Left forelimb (tissue), 1 donor: ENCODE measurements around the gene WNT3A.

Source experiments
- DNase-seq: peaks from one replicate; pipeline ENCODE4 v3.0.0-alpha.2; 2018; ENCODE audit warnings: low spot score

WNT3A gene

DNA sequence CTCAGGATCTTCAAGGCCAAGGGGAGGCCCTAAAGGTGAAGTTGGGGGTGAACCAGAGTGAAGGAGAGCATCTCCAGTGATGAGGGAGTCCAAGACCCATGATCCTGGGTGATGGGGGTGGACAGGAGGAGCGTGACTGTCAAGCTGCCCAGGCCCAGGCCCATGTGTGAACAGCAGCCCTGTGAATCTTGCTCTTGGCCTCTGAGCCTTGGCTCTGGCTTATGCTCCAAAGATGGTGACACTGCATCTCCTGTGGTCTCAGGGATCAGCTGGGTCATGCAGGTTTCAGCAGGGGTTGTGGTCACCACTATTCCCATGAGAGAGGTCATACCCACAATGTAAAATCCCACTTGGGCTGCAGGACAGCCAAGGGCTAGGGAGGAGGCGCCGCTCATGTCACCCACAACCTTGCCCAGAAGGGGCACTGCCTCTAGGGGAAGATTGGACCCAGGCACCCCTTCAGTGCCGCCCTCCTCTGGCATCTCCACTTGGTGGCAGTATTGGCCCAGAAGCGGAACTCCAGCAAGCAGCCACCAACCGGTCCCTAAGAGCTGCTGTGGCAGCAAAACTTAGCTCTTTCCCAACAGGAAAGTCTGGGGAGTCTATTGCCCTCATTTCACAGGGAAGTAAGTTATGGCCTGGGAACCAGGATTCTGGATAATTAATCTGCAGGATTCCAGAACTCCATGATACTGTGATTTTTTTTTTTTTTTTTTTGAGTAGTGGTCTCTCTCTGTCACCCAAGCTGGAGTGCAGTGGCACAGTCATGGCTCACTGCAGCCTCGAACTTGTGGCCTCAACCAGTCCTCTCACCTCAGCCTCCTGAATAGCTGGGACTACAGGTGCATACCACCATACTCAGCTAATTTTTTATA, 7.5 kb upstream of the WNT3A start:
- DNase-seq: peak; percentile 64

DNA sequence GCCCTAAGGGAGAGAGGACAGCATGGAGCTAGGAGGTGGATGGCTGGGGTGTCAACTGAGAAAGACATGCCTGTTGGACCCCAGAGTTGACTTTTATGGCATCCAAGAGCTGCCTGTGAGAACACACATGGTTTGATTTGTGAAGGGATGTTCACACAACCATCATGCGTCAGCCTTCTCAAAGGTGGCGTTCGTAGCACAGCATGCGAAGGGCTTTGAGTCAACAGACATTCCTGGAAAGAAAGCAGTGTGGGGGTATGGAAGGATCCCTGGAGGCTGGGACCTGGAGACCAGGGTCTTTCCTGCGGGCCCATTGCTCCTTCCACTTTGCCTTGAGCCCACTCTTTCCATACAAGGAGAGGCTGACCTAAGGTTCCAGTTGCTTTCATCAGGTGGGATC, 6.4 kb upstream of the WNT3A start:
- peak; percentile 15 for DNase-seq

DNA sequence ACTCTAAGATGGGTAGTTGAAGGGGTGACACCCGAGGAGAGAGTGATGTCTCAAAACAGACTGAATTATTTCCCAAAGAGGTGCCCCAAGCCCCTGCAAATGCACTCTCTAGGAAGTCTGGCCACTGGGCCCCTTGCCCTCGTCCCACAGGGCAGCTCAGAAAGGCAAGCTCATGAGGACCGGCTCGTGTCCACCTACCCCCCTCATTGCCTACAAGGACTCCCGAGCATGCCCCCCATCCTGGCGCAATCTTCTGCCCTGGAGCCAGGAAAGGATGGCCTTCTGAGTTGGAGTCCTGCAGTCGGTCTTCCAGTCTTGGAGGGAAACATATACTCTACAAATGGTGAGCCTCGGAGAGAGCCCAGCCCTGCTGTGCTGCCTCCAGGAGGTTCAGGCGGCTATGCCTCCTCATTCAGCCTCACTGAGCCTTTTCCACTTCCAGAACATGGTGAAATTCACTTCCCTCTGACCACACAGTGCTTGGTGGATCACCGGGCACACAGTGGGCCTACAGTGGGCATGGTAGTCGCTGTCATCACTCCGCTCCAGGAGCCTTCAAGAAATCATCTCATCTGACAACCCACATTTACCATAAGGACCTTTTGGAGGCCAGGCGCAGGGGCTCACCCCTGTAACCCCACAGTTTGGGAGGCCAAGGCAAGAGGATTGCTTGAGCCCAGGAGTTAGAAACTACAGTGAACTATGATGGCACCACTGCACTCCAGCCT, 5.8 kb upstream of the WNT3A start:
- DNase-seq: peak; percentile 34

DNA sequence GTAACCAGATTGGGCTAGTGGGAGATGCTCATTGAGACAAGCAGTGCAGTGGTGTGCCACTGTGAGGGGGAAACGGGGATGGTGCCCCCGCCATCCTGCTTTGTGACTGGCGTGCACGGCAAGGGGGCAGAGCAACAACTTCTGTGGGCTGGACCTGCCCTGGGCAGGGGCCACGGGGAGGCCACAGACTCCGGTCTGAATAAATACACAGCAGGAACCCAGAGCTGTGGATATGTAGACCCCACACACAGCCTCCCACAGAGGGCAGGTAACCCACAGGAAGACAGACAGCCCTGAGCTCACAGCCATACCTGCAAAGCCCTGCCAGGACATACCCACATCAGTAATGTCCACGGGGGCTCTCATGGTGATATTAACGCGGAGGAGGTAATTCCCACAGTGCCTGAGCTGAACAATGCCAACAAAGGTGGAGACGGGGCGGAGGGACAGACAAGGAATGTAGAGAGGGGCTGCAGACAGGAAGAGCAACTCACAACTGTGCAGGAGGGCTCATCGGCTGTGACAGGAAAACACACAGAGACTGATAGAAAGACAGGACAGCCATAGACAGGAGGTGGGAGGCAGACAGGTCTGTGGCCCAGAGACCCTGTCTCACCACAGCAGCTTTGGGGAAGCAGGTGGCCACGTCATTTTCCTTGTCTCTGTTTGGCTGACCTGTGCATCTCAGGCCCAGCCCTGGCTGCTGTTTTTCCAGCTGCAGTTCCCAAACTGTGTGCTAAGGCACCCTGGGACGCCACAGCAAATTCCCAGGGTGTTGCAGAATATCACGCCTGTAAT, 4.9 kb upstream of the WNT3A start:
- peak; percentile 46 for DNase-seq

DNA sequence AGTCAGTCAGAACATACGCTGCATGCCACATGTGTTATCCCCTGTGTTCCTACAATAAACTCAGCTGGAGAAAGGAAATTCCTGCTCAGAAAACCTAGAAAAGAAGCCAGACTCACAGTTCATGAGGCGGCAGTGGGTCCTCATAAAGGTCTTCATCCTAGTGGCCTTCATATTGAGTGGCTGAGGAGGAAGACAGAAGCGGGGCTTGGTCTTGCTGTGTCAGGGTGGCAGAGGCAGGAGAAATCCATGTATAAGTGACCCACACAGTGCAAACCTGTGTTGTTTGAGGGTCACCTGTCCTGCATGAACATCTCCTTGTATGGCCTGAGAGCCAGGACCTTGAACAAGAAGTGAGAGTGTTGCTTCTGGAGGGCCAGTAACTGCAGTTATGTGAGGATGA, 4.0 kb upstream of the WNT3A start:
- peak; percentile 31 for DNase-seq

DNA sequence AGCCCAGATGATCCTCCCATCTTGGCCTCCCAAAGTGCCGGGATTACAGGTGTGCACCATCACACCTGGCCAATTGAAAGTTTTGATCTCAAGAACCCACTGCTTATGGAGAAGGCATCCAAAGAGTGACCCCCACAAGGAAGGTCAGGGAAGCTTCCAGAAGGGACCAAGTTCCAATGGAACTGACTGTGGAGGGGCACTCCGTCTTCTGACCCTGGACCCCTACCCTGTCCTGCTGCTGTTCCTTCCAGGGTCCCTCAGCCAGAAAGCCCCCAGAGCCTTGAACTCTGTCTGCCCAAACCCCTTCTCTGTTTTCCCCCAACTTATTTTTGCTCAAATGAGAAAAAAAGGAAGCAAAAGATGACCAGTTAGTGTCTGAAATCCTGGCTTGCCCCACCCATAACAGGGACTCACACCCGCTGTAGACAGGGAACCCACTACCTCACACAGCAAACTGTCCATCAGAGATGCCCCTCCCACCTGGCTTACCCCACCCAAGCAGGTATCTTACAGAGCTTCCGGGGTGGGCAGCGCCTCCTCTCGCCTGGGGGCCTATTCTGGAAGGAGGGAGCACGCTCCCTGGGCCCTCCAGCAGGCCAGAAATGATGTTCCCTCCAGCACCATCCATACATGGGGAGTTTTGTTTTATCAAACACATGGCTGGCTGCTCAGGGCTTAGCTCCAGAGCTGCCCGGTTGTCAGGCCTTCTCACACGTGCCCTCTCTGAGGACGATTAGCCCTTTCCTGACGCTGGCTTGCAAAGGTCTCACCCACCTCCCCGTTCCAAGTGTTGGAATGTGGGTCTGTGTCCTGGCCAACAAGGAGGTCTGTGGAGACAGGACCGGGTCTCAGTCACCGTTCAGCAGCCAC, 3.1 kb upstream of the WNT3A start:
- peak; percentile 30 for DNase-seq

DNA sequence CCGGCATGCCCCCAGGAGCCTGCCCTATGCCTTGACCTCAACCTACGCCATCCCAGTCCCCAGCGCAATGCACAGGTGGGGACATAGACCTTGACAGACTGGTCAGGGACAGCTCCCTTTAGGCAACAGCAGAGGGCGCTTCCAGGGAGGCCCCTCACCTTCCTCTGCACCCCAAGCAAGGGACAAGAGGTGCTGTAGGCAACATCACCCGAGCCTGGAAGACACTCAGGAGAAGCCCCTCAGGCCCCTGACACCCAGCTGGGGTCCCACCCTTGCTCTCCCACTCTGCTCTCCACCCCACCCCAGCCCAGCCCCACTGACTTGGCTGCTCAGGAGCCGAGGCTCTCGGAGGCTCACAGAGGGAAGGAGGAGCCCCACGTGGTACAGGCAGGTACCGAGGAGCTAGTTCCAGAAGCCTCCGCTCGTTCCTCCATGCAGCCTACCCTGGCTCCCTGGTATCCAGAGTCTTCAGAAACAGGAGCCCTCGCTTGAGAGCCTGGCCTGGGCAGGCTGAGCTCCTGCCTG, 2.4 kb upstream of the WNT3A start:
- peak; percentile 53 for DNase-seq

DNA sequence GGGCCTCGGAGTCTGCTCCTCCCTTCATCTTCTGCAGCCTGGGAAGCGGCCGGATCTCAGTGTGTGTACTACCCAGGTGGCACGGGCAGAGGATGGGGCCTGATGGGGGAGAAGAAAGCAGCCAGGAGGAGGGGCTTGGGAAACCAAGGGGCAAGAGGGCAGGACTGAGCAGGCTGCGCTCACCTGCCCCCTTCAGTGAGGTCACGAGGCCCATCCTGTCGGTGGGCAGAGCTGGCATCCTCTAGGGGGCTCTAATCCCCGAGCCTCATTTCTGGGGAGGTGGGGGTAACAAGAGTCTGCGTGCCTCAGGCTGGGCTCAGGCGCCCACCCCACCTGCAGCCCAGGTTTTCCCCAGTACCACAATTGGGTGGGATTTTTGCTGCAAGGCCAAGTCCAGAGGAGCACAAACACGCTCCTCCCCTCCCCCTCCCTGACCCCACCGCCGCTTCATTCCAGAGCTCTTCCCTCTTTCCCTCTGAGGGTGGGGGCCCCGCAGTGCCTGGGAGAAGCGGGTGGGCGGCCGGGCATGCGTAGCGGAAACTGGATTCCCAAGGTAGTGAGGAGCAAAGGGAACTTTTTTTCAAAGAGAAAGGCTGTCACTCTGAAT, 1.8 kb upstream of the WNT3A start:
- peak; percentile 54 for DNase-seq

DNA sequence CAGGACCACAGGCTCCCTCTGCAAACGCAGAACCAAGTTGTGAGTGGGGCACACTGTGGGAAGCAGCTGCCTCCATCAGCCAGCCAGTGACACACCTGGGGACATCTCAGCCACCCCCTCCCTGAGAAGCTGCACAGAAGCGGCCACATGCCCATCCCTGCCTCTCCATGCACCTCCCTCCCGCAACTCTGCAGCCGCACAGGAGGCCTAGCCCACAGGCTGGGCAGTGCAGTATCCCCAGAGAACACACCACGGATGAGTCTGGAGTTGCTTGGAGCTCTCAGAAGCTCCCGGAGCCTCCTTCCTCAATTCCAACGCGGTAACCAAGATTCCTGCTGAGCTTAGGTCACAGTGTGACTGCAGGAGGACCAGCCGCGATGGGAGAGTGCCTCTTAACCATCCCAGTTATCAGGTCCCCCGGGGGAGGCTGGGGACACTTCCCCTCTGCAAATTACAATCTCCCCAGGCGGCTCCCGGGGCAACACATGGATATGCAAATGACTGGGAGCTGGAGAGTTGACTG, 1.2 kb upstream of the WNT3A start:
- DNase-seq: peak; percentile 50

DNA sequence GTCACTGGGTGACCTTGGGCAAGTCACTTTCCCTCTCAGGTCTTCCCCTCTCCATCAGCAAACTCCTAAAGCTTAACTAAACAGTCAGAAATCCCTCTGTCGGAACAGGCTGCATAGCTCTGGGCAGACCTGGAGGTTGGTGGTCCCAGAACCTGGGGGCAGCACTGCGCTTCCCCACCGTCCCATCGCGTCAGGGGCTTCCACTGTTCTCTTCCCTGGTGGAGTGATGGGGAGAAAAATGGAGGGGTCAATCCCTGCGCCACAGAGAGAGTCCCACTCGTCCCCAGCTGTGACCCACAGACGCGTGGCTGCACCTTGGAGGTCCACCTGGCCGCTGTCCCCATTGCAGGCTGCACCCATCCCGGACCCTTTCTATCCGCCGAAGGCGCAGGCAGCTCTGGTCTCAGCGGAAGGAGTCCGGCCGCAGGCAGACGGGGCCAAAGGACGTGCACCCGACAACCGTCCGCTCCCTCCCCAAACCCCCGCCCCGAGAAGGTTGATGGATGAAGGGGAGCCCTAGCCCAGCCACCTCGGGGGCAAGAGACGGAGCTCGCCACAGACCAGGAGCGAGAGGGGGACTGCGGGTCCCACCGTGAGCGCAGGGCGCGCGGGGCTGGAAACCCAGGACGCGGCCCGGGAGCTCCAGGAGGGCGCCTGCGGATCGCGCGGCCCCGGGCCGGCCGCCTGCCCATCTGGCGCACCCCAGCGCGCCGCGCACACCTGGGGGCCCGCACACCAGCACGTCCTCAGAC, 588 bp upstream of the WNT3A start:
- peak; percentile 46 for DNase-seq

DNA sequence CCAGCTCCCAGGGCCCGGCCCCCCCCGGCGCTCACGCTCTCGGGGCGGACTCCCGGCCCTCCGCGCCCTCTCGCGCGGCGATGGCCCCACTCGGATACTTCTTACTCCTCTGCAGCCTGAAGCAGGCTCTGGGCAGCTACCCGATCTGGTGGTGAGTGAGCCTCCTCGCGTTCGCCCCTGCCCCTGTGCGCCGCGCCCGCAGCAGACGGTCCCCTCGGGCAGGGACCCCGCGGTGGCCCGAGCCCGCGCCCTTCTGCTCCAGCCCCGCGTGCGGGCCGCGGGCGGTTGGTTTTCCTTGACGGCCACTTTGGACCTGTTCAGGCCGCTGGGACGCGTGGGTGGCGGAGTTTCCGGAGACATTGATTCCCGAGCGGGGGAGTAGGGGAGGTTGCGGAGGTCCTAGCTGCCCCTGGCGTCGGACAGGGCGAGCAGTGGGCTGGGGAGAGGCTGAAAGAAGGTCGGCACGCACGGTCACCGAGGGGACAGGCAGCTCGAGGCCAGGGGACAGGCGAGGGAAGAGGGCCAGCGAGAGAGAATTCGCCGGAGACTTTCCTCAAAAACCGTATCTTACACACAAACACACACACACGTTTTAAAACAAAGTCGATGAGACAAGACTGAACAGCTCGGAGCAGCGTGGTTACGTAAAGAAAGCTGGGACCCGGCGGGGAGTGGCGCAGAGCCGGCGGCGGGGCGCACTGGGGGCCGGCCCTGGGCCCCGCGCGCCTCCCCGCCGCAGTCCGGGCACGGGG, 427 bp downstream of the WNT3A start:
- DNase-seq: peak; percentile 60

DNA sequence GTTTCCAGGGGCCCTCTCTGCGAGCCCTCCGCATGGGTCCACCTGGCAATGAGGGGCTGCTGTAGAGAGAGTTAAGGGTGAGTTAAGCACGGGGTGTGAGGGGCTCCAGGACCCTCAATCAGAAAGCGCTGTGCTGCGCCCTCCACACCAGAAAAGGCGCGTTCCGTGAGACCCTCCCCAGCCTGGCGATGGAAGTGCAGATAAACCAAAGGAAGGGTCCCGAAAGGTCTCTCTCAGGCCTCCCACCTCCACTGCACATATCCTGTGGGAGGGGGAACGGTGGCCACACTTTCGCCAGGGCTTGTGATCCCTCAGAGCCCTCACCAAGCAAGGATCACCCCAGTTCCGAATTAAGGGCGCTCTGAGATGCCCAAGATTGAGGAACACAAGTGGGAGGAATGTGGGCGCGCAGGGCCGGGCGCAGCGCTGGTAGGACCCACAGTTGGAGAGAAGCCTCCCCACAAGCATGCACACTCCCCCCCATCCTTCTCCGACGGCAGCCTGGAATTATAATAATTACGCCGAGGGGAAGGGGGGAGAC, 1.1 kb downstream of the WNT3A start:
- DNase-seq: peak; percentile 59

DNA sequence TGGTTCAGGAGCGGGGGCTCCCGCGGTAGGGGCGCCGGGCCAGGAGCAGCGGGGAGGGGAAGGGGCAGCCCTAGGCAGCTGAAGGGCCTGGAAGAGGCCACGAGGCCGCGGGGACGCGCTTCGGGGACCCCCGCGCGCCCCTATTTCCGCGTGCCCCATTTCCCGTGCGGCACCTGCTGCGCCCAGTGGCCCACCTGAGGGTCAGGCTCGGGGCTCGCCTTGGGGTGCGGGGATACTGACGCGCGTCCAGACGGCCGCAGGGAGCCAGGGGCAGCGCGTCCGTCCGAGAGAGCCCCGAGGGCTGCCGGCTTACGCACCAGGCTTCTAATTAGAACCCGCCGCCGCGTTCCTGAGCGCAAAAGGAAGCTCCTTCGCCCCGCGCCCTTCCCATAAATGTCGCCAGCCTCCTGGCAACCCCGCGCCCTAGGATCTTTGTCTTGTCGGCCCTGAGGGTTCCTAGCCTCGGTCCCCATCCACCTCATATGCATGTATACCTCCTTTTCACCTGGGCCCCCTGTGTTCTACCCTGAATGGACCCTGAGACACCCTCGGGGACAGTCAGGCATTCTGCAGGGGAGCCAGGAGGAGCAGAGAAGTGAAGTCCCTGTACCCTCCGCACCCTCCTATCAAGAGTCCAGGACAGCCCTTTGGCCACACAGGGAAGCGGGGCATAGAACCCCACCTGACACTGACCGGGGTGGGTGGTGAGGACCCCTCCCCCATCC, 1.8 kb downstream of the WNT3A start:
- peak; percentile 46 for DNase-seq

DNA sequence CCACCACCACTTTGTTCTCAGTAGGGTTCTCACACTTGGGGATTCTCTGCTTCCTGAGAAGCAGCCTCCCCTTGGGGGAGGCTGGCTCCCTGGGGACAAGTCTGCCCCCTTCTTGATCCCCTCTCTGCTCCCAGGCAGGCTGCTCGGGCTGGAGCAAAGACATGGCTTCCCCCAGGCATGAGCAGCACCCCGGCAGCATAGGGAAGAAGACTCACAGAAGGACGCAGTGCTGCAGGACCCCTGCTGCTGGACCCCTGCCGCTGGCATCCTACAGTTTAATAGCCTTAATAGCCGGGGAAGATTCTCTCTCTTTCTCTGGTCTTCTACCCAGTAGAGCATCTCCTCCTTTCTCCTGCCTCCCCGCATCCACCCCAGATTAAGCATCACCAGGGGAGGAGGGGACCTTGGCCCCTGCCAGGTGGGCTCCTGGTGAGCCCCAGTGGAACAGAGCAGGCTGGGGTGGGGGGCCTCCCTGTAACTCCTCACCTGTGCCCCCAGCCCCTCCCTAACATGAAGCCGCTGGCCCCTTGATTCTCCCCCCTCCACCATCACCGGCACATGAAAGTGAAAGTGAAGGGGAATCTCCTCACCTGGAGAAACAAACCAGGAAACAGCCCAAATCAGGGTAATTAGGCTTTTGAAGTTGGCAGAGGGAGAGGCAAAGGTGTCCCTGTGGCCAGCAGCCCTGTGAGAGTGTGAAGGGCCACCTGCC, 2.5 kb downstream of the WNT3A start:
- peak; percentile 37 for DNase-seq

DNA sequence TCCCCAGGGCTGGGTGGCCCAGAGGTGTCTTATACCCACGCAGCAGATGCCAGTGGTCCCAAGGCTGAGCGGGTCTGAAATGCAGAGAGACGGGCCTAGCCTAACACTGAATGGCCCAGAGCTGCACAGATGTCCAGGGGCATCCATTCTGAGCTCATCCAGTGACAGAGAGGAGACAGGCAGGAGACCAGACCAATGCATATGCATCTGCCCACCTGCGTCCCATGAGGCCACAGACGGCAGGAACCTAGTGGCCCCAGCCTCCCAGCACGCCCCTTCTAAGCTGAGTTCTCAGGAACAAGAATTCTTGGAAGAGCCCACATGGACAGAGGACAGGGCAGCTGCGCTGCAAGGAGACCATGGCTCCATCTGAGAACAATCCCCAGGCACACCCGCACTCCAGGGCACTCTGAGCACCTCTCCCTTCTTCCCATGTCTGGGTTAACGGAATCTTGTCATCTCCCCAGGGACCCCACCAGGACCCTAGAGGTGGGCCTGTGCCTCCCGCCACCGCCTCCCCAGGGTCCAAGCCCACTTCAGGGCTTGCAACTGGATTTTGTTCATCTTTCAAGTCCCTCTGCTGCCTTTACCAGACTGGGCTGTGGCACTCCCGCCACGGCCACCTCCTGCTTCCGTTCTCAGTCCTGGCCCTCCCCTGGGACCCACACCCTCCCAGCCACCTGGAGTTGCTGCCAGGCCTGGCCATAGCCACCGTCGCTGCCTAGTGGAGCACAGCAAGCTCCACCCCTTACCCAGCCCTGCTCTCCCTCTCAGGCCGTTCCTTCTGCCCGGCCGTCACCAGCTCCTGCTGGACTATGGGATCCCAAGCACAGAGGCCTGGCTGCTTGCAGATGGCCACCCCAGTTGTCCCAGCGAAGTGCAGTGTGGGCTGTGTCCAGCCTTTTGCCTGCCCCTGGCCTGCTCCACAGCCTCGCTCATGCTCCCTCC, 3.3 kb downstream of the WNT3A start:
- peak; percentile 51 for DNase-seq

DNA sequence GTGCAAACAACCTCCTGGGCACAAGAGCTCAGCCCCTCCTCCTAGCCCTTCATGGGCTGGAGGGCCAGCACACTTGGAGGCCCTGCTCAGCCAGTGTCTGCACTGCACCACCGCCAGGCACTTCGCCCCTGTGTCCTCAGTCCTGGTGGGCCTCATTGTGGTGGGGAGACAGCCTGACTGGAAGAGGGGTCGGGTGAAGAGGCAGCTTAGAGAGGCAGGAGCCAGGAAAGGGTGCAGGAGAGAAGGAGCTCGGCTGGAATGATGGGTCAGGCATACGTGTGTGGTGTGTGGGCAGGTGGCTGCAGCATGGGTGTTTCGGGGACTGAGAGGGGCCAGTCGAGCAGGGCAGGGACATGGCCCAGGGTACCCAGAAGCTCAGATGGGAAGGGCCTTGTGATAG, 4.1 kb downstream of the WNT3A start:
- DNase-seq: peak; percentile 48
